ENCODE results near the gene ARHGEF3.

Gene ARHGEF3

DNA sequence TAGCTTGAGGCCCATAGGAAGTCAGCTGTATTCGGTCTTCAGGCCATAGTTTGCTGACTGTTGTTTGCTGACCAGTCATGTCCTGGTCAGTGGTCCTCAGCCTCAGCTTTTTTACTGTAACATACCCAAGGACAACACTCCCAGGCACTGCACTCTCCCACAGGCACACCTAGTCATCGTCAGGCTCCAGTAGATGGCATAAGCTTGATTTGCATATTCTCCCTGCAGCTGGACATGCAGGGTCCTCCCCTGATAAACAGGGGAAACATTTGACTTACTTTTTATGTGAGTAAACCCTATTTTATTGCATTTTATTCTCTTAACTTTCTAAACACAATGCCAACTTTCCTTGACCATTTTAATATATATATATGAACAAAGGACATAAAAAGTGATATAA is 22.9 kb downstream of the ARHGEF3 start (continued):
- TF ChIP-seq, protein P1, sequence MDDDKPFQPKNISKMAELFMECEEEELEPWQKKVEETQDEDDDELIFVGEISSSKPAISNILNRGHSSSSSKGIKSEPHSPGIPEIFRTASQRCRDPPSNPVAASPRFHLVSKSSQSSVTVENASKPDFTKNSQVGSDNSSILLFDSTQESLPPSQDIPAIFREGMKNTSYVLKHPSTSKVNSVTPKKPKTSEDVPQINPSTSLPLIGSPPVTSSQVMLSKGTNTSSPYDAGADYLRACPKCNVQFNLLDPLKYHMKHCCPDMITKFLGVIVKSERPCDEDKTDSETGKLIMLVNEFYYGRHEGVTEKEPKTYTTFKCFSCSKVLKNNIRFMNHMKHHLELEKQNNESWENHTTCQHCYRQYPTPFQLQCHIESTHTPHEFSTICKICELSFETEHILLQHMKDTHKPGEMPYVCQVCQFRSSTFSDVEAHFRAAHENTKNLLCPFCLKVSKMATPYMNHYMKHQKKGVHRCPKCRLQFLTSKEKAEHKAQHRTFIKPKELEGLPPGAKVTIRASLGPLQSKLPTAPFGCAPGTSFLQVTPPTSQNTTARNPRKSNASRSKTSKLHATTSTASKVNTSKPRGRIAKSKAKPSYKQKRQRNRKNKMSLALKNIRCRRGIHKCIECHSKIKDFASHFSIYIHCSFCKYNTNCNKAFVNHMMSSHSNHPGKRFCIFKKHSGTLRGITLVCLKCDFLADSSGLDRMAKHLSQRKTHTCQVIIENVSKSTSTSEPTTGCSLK (tag by site-specific recombination; IDR thresholded peaks at IDR 0.05), result no peak
- no peak for TF ChIP-seq ZNF501 (tag by site-specific recombination; IDR thresholded peaks at IDR 0.05)
- TF ChIP-seq ZNF473 (tag by site-specific recombination; IDR thresholded peaks at IDR 0.05), result no peak
- TF ChIP-seq, protein P2, sequence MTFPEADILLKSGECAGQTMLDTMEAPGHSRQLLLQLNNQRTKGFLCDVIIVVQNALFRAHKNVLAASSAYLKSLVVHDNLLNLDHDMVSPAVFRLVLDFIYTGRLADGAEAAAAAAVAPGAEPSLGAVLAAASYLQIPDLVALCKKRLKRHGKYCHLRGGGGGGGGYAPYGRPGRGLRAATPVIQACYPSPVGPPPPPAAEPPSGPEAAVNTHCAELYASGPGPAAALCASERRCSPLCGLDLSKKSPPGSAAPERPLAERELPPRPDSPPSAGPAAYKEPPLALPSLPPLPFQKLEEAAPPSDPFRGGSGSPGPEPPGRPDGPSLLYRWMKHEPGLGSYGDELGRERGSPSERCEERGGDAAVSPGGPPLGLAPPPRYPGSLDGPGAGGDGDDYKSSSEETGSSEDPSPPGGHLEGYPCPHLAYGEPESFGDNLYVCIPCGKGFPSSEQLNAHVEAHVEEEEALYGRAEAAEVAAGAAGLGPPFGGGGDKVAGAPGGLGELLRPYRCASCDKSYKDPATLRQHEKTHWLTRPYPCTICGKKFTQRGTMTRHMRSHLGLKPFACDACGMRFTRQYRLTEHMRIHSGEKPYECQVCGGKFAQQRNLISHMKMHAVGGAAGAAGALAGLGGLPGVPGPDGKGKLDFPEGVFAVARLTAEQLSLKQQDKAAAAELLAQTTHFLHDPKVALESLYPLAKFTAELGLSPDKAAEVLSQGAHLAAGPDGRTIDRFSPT (tag by site-specific recombination; IDR thresholded peaks at IDR 0.05), result no peak
- no peak for TF ChIP-seq ZNF366 (tag by site-specific recombination; conservative IDR thresholded peaks at IDR 0.05)
- TF ChIP-seq, protein P3, sequence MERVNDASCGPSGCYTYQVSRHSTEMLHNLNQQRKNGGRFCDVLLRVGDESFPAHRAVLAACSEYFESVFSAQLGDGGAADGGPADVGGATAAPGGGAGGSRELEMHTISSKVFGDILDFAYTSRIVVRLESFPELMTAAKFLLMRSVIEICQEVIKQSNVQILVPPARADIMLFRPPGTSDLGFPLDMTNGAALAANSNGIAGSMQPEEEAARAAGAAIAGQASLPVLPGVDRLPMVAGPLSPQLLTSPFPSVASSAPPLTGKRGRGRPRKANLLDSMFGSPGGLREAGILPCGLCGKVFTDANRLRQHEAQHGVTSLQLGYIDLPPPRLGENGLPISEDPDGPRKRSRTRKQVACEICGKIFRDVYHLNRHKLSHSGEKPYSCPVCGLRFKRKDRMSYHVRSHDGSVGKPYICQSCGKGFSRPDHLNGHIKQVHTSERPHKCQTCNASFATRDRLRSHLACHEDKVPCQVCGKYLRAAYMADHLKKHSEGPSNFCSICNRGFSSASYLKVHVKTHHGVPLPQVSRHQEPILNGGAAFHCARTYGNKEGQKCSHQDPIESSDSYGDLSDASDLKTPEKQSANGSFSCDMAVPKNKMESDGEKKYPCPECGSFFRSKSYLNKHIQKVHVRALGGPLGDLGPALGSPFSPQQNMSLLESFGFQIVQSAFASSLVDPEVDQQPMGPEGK (tag by site-specific recombination; IDR thresholded peaks at IDR 0.05), result no peak
- no peak for TF ChIP-seq PRDM6 (tag by site-specific recombination; IDR thresholded peaks at IDR 0.05)
- TF ChIP-seq ZNF211 (tag by site-specific recombination; IDR thresholded peaks at IDR 0.05; ENCODE audit: low read depth), result no peak
- TF ChIP-seq, protein P4, sequence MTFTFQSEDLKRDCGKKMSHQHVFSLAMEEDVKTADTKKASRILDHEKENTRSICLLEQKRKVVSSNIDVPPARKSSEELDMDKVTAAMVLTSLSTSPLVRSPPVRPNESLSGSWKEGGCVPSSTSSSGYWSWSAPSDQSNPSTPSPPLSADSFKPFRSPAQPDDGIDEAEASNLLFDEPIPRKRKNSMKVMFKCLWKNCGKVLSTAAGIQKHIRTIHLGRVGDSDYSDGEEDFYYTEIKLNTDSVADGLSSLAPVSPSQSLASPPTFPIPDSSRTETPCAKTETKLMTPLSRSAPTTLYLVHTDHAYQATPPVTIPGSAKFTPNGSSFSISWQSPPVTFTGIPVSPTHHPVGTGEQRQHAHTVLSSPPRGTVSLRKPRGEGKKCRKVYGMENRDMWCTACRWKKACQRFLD (tag by site-specific recombination; IDR thresholded peaks at IDR 0.05), result no peak
- TF ChIP-seq ZNF2 (tag by site-specific recombination; IDR thresholded peaks at IDR 0.05), result no peak
- no peak for TF ChIP-seq ZNF398 (tag by site-specific recombination; IDR thresholded peaks at IDR 0.05)
- no peak for TF ChIP-seq ZNF202 (tag by site-specific recombination; IDR thresholded peaks at IDR 0.05; ENCODE audit: borderline replicate concordance)

DNA sequence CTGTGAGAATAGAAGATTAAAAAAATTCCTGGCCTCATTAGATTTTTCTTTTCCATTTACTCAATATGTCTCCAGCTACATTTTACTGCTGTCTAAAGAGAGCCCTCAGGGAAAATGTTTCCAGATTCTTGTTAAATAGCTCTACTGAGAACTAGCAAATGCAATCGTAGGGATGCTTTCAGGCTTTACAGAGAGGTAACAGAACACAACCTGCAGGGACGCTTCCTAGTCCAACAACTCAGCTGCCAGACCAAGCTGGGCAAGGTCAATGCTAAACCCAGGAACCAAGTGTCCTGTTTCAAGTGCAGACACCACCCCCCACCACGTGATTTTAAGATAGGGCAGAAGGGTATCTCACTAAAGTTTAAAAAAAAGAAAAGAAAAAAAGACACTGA is 25.2 kb downstream of the ARHGEF3 start:
- TF ChIP-seq PRDM6 (tag by site-specific recombination; IDR thresholded peaks at IDR 0.05) (peak; percentile 40; the same call in 1 of the 2 replicates), ZNF138 (tag by site-specific recombination; IDR thresholded peaks at IDR 0.05; ENCODE audit: borderline replicate concordance) (no peak)
- TF ChIP-seq, protein P5, sequence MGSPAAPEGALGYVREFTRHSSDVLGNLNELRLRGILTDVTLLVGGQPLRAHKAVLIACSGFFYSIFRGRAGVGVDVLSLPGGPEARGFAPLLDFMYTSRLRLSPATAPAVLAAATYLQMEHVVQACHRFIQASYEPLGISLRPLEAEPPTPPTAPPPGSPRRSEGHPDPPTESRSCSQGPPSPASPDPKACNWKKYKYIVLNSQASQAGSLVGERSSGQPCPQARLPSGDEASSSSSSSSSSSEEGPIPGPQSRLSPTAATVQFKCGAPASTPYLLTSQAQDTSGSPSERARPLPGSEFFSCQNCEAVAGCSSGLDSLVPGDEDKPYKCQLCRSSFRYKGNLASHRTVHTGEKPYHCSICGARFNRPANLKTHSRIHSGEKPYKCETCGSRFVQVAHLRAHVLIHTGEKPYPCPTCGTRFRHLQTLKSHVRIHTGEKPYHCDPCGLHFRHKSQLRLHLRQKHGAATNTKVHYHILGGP (tag by site-specific recombination; IDR thresholded peaks at IDR 0.05), result no peak
- Histone ChIP-seq H3K4me1 (ENCODE audit: control insufficient read depth, insufficient read depth, low read length) (no peaks in the 10 kb centered on the region), H3K36me3 (ENCODE audit: control insufficient read depth in 2 of 2, insufficient read depth in 1 of 2, low read length in 2 of 2) (peaks cover 0 to 10% of the 10 kb centered on the region in 2 experiments; a peak in 1 of 3 replicates), H3K4me3 (ENCODE audit: low read depth, low read length) (no peak overlapping the region), H3K9me3 (ENCODE audit: control insufficient read depth, insufficient read depth, low read depth, low read length) (no peaks in the 10 kb centered on the region), H3K27ac (ENCODE audit: extremely low read depth, low read depth, low read length) (no peak overlapping the region)
- ChIA-PET CTCF (interaction anchor here (0.5 kb wide), 1 partner anchor 341 kb away, joined by 4 read pairs; no protein-coding TSS in a partner anchor), POLR2A (no interaction called here)

Measured in HEK293 (cell line).